ENCODE data around the gene KCNH1.

Gene KCNH1

DNA sequence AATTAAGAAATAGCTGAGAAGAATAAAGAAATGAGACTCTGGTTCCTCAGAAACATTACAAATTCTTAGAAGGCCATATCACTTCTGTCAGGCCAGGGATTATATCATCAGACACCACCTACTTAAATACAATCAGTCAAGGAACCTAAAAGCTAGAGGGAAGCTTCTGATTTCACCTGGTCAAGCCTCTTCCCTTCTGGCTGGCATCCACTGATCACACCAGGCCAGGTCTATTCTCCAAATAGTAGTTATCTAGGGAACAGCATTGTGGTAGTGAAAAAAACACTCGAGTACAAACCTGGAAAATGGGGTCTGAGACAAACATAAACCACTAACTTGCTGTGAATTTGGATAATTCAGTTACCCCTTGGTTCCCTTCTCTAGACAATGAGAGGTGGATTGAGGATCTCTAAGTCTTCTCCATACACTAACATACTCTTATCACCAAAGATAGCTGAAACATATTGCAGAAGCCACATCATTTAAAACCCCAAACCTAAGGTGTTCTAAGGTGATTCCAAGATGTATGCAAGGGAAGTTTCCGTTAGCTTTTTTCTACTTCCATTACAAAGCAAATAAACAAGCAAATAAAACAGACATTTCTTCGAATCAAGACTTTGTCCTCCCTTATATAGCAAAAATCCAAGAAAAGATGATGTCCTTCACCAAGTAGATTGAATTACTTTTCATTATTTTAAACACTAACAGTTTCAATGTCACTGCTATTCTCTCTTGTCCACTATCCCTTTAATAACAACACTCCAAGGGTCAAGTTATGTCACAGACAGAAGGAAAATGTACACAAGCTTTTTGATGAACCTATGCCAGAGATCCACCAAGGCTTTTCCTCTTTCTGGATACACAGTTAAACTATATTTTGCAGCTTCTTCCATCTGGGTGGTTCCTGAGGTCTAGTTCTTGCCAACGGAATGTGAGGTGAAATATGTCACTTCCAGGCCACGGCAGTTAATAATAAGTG, 212.9 kb downstream of the KCNH1 start:
- H3K4me1 ChIP-seq (ENCODE audit: control insufficient read depth, insufficient read depth, low read length), result no peaks in the 10 kb centered on the region
- H3K27me3 ChIP-seq (ENCODE audit: control insufficient read depth, insufficient read depth, low read length), result no peaks in the 10 kb centered on the region
- H3K27ac ChIP-seq (ENCODE audit: low read depth, low read length), result no peak overlapping the region
- no peaks in the 10 kb centered on the region for H3K36me3 ChIP-seq (ENCODE audit: control insufficient read depth, insufficient read depth, low read length)
- no peak overlapping the region for H3K4me3 ChIP-seq (ENCODE audit: low read length)
- no peak overlapping the region for H3K9ac ChIP-seq (ENCODE audit: low read length)

DNA sequence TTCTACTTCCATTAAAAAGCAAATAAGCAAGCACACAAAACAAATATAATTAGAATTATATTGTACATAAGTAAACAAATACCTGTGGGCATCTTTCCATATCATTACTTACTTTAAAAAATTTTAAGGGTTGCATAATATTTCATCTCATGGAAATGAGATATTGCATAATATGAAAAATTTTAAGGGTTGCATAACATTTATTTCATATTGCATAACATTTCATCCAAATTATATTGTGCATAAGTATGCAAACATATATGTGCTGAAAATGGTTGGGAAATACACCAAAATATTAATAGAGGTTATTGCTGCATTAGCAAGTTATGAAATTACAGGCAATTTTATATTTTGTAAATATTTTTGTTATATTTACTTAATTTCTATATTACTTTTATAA, 213.7 kb downstream of the KCNH1 start:
- Histone ChIP-seq H3K4me1 (ENCODE audit: control insufficient read depth, insufficient read depth, low read length) (no peaks in the 10 kb centered on the region), H3K9ac (ENCODE audit: low read length) (no peak overlapping the region), H3K4me3 (ENCODE audit: low read length) (no peak overlapping the region), H3K27me3 (ENCODE audit: control insufficient read depth, insufficient read depth, low read length) (no peaks in the 10 kb centered on the region), H3K36me3 (ENCODE audit: control insufficient read depth, insufficient read depth, low read length) (no peaks in the 10 kb centered on the region), H3K27ac (ENCODE audit: low read depth, low read length) (no peak overlapping the region)

DNA sequence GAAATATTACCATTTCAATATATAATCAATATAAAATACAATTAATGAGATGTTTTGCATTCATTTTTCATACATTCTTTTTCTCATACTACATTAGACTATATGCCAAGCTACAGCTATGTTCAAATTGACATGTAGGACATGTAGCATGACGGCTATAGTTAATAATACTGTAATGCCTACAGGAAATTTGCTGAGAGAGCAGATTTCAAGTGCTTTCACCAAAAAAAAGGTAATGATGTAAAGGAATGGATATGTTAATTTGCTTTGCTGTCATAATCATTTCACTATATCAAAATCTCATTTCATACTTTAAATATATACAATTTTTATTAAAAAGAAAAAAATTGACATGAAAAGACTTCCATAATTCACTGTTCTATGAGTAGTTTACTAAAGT, 215.1 kb downstream of the KCNH1 start:
- H3K4me3 ChIP-seq (ENCODE audit: low read length), result no peak overlapping the region
- H3K9ac ChIP-seq (ENCODE audit: low read length), result no peak overlapping the region
- H3K4me1 ChIP-seq (ENCODE audit: control insufficient read depth, insufficient read depth, low read length), result no peaks in the 10 kb centered on the region
- H3K27ac ChIP-seq (ENCODE audit: low read depth, low read length), result no peak overlapping the region
- H3K27me3 ChIP-seq (ENCODE audit: control insufficient read depth, insufficient read depth, low read length), result no peaks in the 10 kb centered on the region
- no peaks in the 10 kb centered on the region for H3K36me3 ChIP-seq (ENCODE audit: control insufficient read depth, insufficient read depth, low read length)

DNA sequence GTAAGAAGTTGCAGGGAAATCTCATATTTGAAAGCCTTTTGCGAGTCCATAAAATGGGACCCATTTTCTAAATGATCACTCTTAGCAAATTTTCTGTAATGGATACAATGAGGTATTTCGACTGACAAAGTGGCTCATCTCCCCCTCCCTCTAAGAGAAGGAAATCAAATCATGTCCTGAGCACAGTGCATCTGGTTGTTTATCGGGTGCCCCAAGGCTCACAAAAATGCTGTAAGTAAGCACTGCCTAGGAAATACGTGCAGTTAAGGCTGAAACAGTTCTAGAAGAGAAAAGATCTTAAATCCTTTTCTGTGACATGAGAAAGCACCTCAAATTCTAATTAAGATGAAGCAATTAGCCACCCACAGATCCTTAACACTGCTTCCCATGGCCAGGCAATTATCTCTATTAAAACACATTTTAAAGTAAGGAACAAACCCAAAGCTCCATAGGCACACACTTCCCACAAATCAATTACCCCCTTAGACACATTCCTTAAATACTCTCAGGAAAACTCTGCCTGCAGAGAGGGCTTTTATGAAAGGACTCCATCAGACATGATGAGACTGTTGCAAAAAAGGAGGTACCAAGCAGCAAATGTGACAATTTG, 216.3 kb downstream of the KCNH1 start:
- Histone ChIP-seq H3K9ac (ENCODE audit: low read length) (no peak overlapping the region), H3K27ac (ENCODE audit: low read depth, low read length) (no peak overlapping the region), H3K36me3 (ENCODE audit: control insufficient read depth, insufficient read depth, low read length) (no peaks in the 10 kb centered on the region), H3K4me1 (ENCODE audit: control insufficient read depth, insufficient read depth, low read length) (no peaks in the 10 kb centered on the region), H3K4me3 (ENCODE audit: low read length) (no peak overlapping the region), H3K27me3 (ENCODE audit: control insufficient read depth, insufficient read depth, low read length) (no peaks in the 10 kb centered on the region)

DNA sequence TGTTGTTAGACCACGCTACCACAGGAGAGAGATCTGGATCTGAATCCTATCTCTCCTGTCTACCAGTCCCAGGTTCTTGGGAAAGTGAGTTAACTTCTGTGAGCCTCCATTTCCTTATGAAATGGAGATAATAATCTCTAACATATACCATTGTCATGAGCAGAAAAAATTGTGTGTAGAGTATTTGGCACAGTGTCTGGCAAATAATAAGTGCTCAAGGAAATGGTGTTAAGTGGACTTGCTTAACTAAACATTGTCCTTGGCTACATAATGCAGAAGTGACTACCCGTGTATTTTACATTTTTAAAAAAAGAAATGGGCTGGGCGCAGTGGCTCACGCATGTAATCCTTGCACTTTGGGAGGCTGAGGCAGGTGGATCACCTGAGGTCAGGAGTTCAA, 217.4 kb downstream of the KCNH1 start:
- H3K9ac ChIP-seq (ENCODE audit: low read length), result no peak overlapping the region
- no peak overlapping the region for H3K4me3 ChIP-seq (ENCODE audit: low read length)
- no peaks in the 10 kb centered on the region for H3K27me3 ChIP-seq (ENCODE audit: control insufficient read depth, insufficient read depth, low read length)
- H3K4me1 ChIP-seq (ENCODE audit: control insufficient read depth, insufficient read depth, low read length), result no peaks in the 10 kb centered on the region
- H3K27ac ChIP-seq (ENCODE audit: low read depth, low read length), result no peak overlapping the region
- H3K36me3 ChIP-seq (ENCODE audit: control insufficient read depth, insufficient read depth, low read length), result no peaks in the 10 kb centered on the region

DNA sequence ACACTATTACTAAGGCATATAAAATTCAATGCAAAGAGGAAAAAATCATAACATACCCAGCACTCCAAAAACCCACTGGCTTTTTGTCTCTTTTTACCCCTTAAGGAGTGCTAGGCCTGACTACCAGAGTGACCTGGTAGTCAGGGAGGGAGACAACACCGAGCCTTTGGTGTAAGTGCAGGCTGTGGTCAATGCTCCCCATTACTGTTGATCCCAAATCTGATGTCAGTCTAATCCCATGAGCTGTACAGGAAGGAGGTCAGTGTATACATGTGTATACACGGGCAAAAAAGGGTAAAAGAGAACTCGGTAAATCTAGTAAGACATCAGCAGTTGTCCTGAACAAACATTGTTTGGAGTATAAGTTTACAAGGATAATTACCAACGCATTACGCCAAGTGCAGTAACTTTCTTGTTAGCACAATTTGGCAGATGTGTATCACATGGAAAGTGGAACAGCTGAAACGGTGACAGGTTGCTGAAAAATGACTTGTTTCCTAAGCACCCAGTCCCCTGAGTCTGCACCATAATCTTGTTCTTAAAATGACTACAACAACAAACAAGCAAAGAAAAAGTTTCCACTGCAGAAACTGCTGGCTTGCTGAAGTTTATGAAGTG, 217.9 kb downstream of the KCNH1 start:
- no peak overlapping the region for H3K4me3 ChIP-seq (ENCODE audit: low read length)
- no peaks in the 10 kb centered on the region for H3K27me3 ChIP-seq (ENCODE audit: control insufficient read depth, insufficient read depth, low read length)
- no peaks in the 10 kb centered on the region for H3K36me3 ChIP-seq (ENCODE audit: control insufficient read depth, insufficient read depth, low read length)
- H3K9ac ChIP-seq (ENCODE audit: low read length), result no peak overlapping the region
- no peak overlapping the region for H3K27ac ChIP-seq (ENCODE audit: low read depth, low read length)
- H3K4me1 ChIP-seq (ENCODE audit: control insufficient read depth, insufficient read depth, low read length), result no peaks in the 10 kb centered on the region

DNA sequence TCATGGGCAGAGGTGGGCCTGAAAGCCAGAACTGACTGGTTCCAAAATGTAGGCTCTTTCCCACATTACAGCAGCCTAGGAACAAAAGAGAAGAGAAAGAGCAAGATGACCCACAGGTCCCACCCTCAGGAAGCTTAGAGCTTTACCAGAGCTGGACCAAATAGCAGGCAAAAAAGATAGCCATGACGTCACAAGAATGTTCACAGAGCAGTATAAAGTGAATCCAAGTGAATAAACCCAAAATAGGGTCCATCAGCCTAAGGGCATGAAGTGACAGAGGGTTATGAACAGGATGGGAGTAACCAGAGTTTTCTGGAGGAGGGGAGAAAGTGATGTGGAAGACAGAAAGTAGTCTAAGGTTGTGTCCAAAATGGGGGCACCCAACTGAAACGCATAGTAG, 221.2 kb downstream of the KCNH1 start:
- H3K27me3 ChIP-seq (ENCODE audit: control insufficient read depth, insufficient read depth, low read length), result no peaks in the 10 kb centered on the region

DNA sequence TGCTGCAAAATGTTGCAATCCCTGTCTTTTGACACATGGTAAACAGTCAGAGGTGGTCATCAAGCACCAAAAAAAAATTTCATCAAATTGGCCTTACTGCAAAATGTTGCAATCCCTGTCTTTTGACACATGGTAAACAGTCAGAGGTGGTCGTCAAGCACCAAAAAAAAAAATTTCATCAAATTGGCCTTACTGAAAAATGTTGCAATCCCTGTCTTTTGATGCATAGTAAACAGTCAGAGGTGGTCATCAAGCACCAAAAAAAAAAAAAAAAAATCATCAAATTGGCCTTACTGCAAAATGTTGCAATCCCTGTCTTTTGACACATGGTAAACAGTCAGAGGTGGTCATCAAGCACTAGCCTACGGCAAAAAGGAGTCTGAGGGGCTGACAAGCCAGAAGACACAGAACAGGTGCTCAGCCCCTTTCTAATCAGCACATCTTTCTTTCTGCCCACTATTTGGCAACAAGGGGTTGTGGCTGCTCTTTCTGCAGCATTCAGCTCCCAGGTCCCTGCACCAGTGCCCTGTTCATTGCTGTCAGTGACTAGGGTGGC, 223.8 kb downstream of the KCNH1 start:
- no peaks in the 10 kb centered on the region for H3K36me3 ChIP-seq (ENCODE audit: control insufficient read depth, insufficient read depth, low read length)
- H3K4me3 ChIP-seq (ENCODE audit: low read length), result no peak overlapping the region
- H3K27me3 ChIP-seq (ENCODE audit: control insufficient read depth, insufficient read depth, low read length), result no peaks in the 10 kb centered on the region
- no peaks in the 10 kb centered on the region for H3K4me1 ChIP-seq (ENCODE audit: control insufficient read depth, insufficient read depth, low read length)
- no peak overlapping the region for H3K9ac ChIP-seq (ENCODE audit: low read length)
- H3K27ac ChIP-seq (ENCODE audit: low read depth, low read length), result no peak overlapping the region

More for the DNA sequence above, 221.2 kb downstream of the KCNH1 start:
- Histone ChIP-seq H3K9ac (ENCODE audit: low read length) (no peak overlapping the region), H3K36me3 (ENCODE audit: control insufficient read depth, insufficient read depth, low read length) (no peaks in the 10 kb centered on the region), H3K4me1 (ENCODE audit: control insufficient read depth, insufficient read depth, low read length) (no peaks in the 10 kb centered on the region), H3K27ac (ENCODE audit: low read depth, low read length) (no peak overlapping the region), H3K4me3 (ENCODE audit: low read length) (no peak overlapping the region)

DNA sequence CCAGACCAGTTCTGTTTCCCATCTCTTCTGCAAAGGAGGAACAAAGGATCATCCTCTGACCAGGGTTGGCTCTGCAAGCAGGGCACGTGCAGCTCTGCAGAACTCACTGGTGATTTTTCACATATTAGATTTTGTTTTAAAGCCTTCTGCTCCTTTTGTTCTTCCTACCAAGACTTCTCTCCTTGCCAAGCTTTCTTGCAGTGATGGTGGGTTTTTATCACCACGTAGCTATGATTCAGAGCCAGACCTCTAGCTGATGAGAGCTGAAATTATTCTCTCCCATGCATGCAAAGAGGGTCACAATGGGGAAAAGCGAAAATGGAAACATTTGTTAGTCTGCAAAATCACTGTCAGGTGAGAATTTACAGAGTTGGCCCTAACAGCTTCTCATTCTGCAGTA, 225.2 kb downstream of the KCNH1 start:
- H3K27ac ChIP-seq (ENCODE audit: low read depth, low read length), result no peak overlapping the region
- H3K36me3 ChIP-seq (ENCODE audit: control insufficient read depth, insufficient read depth, low read length), result no peaks in the 10 kb centered on the region
- no peak overlapping the region for H3K9ac ChIP-seq (ENCODE audit: low read length)
- no peaks in the 10 kb centered on the region for H3K4me1 ChIP-seq (ENCODE audit: control insufficient read depth, insufficient read depth, low read length)
- H3K4me3 ChIP-seq (ENCODE audit: low read length), result no peak overlapping the region
- no peaks in the 10 kb centered on the region for H3K27me3 ChIP-seq (ENCODE audit: control insufficient read depth, insufficient read depth, low read length)

DNA sequence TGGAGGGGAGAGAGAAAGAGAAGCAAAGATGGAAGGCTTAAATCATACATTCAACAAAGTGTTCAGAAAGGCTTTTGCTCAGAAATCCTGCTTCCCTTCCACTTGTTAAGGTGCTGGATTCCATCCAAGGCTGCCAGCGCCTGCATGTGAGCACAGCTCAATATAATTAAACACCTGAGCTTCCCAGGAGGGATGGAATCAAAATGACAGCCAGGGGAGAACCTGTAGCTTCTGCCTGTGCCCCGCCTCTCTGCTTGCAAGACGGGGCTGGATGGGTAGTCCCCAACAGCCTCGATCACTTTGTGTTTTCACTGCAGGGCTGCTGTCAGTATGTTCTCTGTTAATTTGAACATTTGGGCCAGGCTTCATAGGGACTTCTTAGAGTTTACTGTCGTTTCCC, 225.7 kb downstream of the KCNH1 start:
- Histone ChIP-seq H3K4me3 (ENCODE audit: low read length) (no peak overlapping the region), H3K36me3 (ENCODE audit: control insufficient read depth, insufficient read depth, low read length) (no peaks in the 10 kb centered on the region), H3K27ac (ENCODE audit: low read depth, low read length) (no peak overlapping the region), H3K9ac (ENCODE audit: low read length) (no peak overlapping the region), H3K27me3 (ENCODE audit: control insufficient read depth, insufficient read depth, low read length) (no peaks in the 10 kb centered on the region), H3K4me1 (ENCODE audit: control insufficient read depth, insufficient read depth, low read length) (no peaks in the 10 kb centered on the region)

DNA sequence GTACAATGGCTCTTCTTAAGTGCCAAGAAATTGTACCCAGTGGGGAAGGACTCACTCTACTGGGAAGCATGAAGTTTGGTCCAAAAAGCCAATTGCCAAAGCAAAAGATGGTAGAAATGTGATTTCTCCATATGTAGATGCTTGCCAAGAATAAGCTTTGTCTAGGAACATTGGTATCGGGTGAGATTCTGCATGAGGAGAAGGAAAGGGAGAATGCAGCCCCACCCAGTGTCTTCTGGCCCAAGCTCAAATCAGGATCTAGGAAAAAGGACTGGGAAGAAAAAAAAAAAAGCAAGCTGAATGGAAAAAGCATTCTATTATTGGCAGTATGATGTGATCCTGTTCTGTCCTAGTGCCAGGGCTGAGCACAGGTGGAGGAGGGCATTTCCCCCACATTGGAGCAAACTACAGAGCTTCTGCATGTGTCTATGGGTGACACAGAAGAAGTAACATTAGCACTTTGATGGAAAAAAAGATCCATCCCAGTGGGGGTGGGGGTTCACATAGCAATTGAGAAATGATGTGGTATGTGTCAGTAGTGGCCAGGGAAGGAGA, 226.6 kb downstream of the KCNH1 start:
- Histone ChIP-seq H3K4me1 (ENCODE audit: control insufficient read depth, insufficient read depth, low read length) (no peaks in the 10 kb centered on the region), H3K27ac (ENCODE audit: low read depth, low read length) (no peak overlapping the region), H3K4me3 (ENCODE audit: low read length) (no peak overlapping the region)

DNA sequence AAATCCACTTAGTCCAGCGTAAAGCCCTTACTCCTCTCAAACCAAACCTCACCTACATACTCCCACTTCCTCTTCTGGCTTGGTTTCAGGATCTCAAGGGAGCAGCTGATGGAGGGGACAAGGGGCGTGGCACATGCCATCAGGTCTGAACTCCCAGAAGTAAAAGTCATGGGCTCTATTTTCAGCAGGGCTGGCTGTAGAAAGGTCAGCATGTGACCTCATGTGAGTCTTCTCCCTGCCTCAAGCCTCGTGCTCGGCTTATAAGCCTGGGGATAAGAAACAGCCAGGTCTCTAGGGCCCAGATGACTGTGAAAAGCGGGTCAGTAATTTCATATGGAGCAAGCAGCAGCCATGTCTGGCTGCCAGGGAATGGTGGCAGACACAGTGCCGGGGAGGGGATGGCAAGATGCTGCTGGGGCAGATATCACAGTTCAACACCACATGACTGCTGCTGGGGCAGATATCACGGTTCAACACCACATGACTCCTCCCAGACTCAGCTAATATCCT, 227.9 kb downstream of the KCNH1 start:
- Histone ChIP-seq H3K27ac (ENCODE audit: low read depth, low read length) (no peak overlapping the region), H3K4me3 (ENCODE audit: low read length) (no peak overlapping the region), H3K4me1 (ENCODE audit: control insufficient read depth, insufficient read depth, low read length) (no peaks in the 10 kb centered on the region), H3K9ac (ENCODE audit: low read length) (no peak overlapping the region), H3K36me3 (ENCODE audit: control insufficient read depth, insufficient read depth, low read length) (no peaks in the 10 kb centered on the region), H3K27me3 (ENCODE audit: control insufficient read depth, insufficient read depth, low read length) (no peaks in the 10 kb centered on the region)

More for the DNA sequence above, 226.6 kb downstream of the KCNH1 start:
- no peak overlapping the region for H3K9ac ChIP-seq (ENCODE audit: low read length)
- no peaks in the 10 kb centered on the region for H3K27me3 ChIP-seq (ENCODE audit: control insufficient read depth, insufficient read depth, low read length)
- H3K36me3 ChIP-seq (ENCODE audit: control insufficient read depth, insufficient read depth, low read length), result no peaks in the 10 kb centered on the region
